GM12878 (cell line): ENCODE results near the gene C1QTNF12. TPM values are rescaled to one million over a fixed set of nuclear protein-coding genes. Genes with fewer than 3 reads are reported as not detected.

ENCODE experiments used
- ATAC-seq: fragments of 200-7000 bp; cut with Tn5 transposase; 3 replicates; pipeline ENCODE4 v1.9.1; 2020; ENCODE audit warnings: mild to moderate bottlenecking, moderate library complexity
- BruUV-seq: library from RNA; stranded (reverse); fragments of 400-500 nt; replicated peaks from 2 replicates; lab custom pipeline; 2021; lab: Mats Ljungman, UMichigan
- CTCF ChIA-PET: fragments of 300-600 bp; sonication (Branson Sonifier 250); formaldehyde crosslinking; extraction: SDS; loops from one replicate; lab custom pipeline; 2021; ENCODE audit warnings: inconsistent platforms; lab: Yijun Ruan, JAX
- POLR2A ChIA-PET: fragments of 350-600 bp; formaldehyde crosslinking; extraction: SDS; loops from one replicate; lab custom pipeline; 2021; ENCODE audit warnings: inconsistent platforms; lab: Charles Lee
- RAD21 ChIA-PET: fragments of 300-600 bp; sonication (Branson Sonifier 250); formaldehyde crosslinking; loops from one replicate; lab custom pipeline; 2023; ENCODE audit warnings: antibody characterized with exemption; ENCODE audit not compliant: unreplicated experiment; lab: Charles Lee
- SMC1A ChIA-PET: fragments of 300-600 bp; sonication (Branson Sonifier 250); formaldehyde crosslinking; loops from one replicate; lab custom pipeline; 2023; ENCODE audit not compliant: unreplicated experiment, uncharacterized antibody; lab: Charles Lee
- DNase-seq: peaks from one replicate; pipeline ENCODE4 v3.0.0-alpha.2; 2011; ENCODE audit warnings: low read depth, low spot score
- FAIRE-seq: peaks from 3 replicates; lab custom pipeline; 2011; peaks lifted over from hg19 to GRCh38; lab: Jason Lieb, UNC
- H2AFZ ChIP-seq: 2 replicates; pipeline ENCODE4 v1.6.0; 2011; ENCODE audit warnings: low read depth, low read length, control low read depth; ENCODE audit not compliant: control insufficient read depth
- H3K27ac ChIP-seq: 2 replicates; pipeline ENCODE4 v1.5.1; 2011; ENCODE audit warnings: control low read depth; ENCODE audit not compliant: control insufficient read depth, insufficient read depth
- H3K27me3 ChIP-seq, 2 experiments: replicated peaks in 1 of 2; 2 replicates each; pipeline versions ENCODE4 v1.6.0 to v1.6.1; 2011; ENCODE audit warnings: low read length in 1 of 2; ENCODE audit not compliant: control insufficient read depth in 2 of 2, insufficient read depth in 2 of 2
- H3K36me3 ChIP-seq, 2 experiments: 2 replicates each; pipeline ENCODE4 v1.5.1; 2011; ENCODE audit warnings: low read length in 1 of 2; ENCODE audit not compliant: control insufficient read depth in 2 of 2, insufficient read depth in 2 of 2
- H3K4me1 ChIP-seq: 2 replicates; pipeline ENCODE4 v1.6.1; 2011; ENCODE audit warnings: mild to moderate bottlenecking, low read length, moderate library complexity, mixed read lengths; ENCODE audit not compliant: control insufficient read depth, insufficient read depth
- H3K4me2 ChIP-seq: 2 replicates; pipeline ENCODE4 v1.6.0; 2011; ENCODE audit warnings: control low read depth; ENCODE audit not compliant: control insufficient read depth, insufficient read depth
- H3K4me3 ChIP-seq: fragments of 200-600 bp; sonication (generic); 2 replicates; pipeline ENCODE4 v1.5.1; 2016
- H3K79me2 ChIP-seq: 2 replicates; pipeline ENCODE4 v1.6.0; 2011; ENCODE audit warnings: low read length; ENCODE audit not compliant: control insufficient read depth, insufficient read depth
- H3K9ac ChIP-seq: 2 replicates; pipeline ENCODE4 v1.8.0; 2011; ENCODE audit warnings: low read length, control low read depth, mixed read lengths; ENCODE audit not compliant: control insufficient read depth, insufficient read depth
- H3K9me3 ChIP-seq: replicated peaks from 3 replicates; pipeline ENCODE4 v1.5.1; 2011; ENCODE audit warnings: mild to moderate bottlenecking, low read length; ENCODE audit not compliant: control insufficient read depth, insufficient read depth
- H4K20me1 ChIP-seq: 2 replicates; pipeline ENCODE4 v1.6.0; 2011; ENCODE audit not compliant: control insufficient read depth, insufficient read depth
- CBX5 ChIP-seq: sonication (generic); IDR thresholded peaks from 2 replicates; pipeline ENCODE4 v1.6.1; 2016; ENCODE audit warnings: low read depth, moderate library complexity, mild to moderate bottlenecking, inconsistent platforms
- MLLT1 ChIP-seq: fragments of 450-650 bp; IDR thresholded peaks from 2 replicates; pipeline ENCODE4 v1.6.1; 2016; ENCODE audit warnings: mild to moderate bottlenecking
- NFYA ChIP-seq: IDR thresholded peaks from 2 replicates; pipeline ENCODE4 v1.6.1; 2011; ENCODE audit warnings: low read depth, mild to moderate bottlenecking, low read length, improper control_type of control experiment, borderline replicate concordance
- NR2F1 ChIP-seq: fragments of 450-650 bp; conservative IDR thresholded peaks from 2 replicates; pipeline ENCODE4 v1.6.1; 2017; ENCODE audit warnings: mild to moderate bottlenecking
- PBX3 ChIP-seq: IDR thresholded peaks from 2 replicates; pipeline ENCODE4 v1.6.1; 2011; ENCODE audit warnings: mild to moderate bottlenecking, low read depth, low read length, moderate library complexity; ENCODE audit not compliant: insufficient replicate concordance
- PRDM15 ChIP-seq: fragments of 450-650 bp; formaldehyde crosslinking; IDR thresholded peaks from 2 replicates; pipeline ENCODE4 v1.4.0; 2020; ENCODE audit warnings: mild to moderate bottlenecking, moderate library complexity
- STAT1 ChIP-seq: fragments of 450-650 bp; conservative IDR thresholded peaks from 2 replicates; pipeline ENCODE4 v1.6.1; 2014; ENCODE audit warnings: antibody characterized with exemption, mild to moderate bottlenecking
- ZNF207 ChIP-seq: fragments of 450-650 bp; IDR thresholded peaks from 2 replicates; pipeline ENCODE4 v1.6.1; 2014; ENCODE audit warnings: antibody characterized with exemption, mild to moderate bottlenecking, borderline replicate concordance
- WGBS: methylation state at CpG from one replicate; pipeline ENCODE4 v1.1.6; 2016; ENCODE audit warnings: low lambda C conversion rate; ENCODE audit not compliant: insufficient replicate concordance, insufficient coverage; ENCODE audit errors: missing lambda C conversion rate; 5-methylcytosine and 5-hydroxymethylcytosine counted together
- in situ Hi-C: fragments of 300-500 bp; cut with MboI; formaldehyde crosslinking; loops from 9 replicates; pipeline ENCODE4 v1.14.3; 2018; ENCODE audit warnings: mixed read lengths
- intact Hi-C: fragments of 100-400 bp; cut with micrococcal nuclease; formaldehyde crosslinking; loops from one replicate; pipeline ENCODE4 v1.14.2; 2022; ENCODE audit not compliant: unreplicated experiment
- polyA plus RNA-seq, 11 experiments: library from polyadenylated mRNA; depleted of rRNA in 4 of 11; unstranded in 6 of 11; stranded (reverse) in 5 of 11; fragments of >200 nt; fragmentation: Nextera tagmentation in 4 of 11; fragmentation: Illumina TruSeq in 1 of 11; extraction: Ambion mirVana in 4 of 11; extraction: Trizol in 1 of 11; gene quantifications; 1 replicate in 1 of 11; 2 replicates in 10 of 11; pipeline versions ENCODE4 v1.2.1 to v1.2.3, GENCODE V29; 2011 to 2016; ENCODE audit warnings: inconsistent platforms in 2 of 11, missing spikeins in 2 of 11, low read depth in 1 of 11
- total RNA-seq, 4 experiments: library from RNA; depleted of rRNA in 3 of 4; stranded (reverse); fragments of >200 nt in 3 of 4; fragmentation: Illumina TruSeq in 1 of 4; extraction: Trizol in 1 of 4; gene quantifications; 2 replicates each; pipeline versions ENCODE4 v1.2.1 to v1.2.3, GENCODE V29; 2013 to 2021
- TF ChIP-seq, protein P1 (sequence below): IDR thresholded peaks from 2 replicates; pipeline ENCODE4 v1.6.1; 2012; ENCODE audit warnings: low read length, inconsistent platforms
- TF ChIP-seq, protein P2 (sequence below): fragments of 450-650 bp; IDR thresholded peaks from 2 replicates; pipeline ENCODE4 v1.6.1; 2016; ENCODE audit warnings: mild to moderate bottlenecking

Gene C1QTNF12
- total and polyA plus RNA-seq, 10 of the 15 experiments (the other 5 are each of a cell fraction or from before 2014, with no cell fraction given) = 0.17 to 1.0 (median 0.31) TPM; not detected in 5

GRCh38 chr1:1284221-1285101 is 37.9 kb upstream of the C1QTNF12 start:
- RAD21 ChIA-PET = no interaction called here
- intact Hi-C loops (no loop called here), in situ Hi-C loops (no loop called here)
- POLR2A ChIA-PET = interaction anchor here (0.6 to 1.0 kb wide), 2 partner anchors 39 to 270 kb away, joined by 3 read pairs; no protein-coding TSS in a partner anchor
- Histone ChIP-seq H4K20me1 (no peaks in the 10 kb centered on the region), H2AFZ (no peak overlapping the region), H3K4me1 (no peaks in the 10 kb centered on the region), H3K4me2 (no peak overlapping the region), H3K9me3 (no peaks in the 10 kb centered on the region), H3K9ac (no peak overlapping the region), H3K4me3 (no peak overlapping the region), H3K27me3 (no peaks in the 10 kb centered on the region), H3K79me2 (no peaks in the 10 kb centered on the region), H3K36me3 (no peaks in the 10 kb centered on the region), H3K27ac (no peak overlapping the region)
- WGBS = 66% methylated on average over 28 of the region's 32 CpGs
- FAIRE-seq (no peak), DNase-seq (no peak), ATAC-seq (no peak)
- CTCF ChIA-PET = no interaction called here
- TF ChIP-seq MLLT1 (no peak), STAT1 (no peak), NR2F1 (no peak), CBX5 (no peak), PBX3 (no peak), NFYA (no peak), ZNF207 (no peak), PRDM15 (no peak)
- TF ChIP-seq, protein P1, sequence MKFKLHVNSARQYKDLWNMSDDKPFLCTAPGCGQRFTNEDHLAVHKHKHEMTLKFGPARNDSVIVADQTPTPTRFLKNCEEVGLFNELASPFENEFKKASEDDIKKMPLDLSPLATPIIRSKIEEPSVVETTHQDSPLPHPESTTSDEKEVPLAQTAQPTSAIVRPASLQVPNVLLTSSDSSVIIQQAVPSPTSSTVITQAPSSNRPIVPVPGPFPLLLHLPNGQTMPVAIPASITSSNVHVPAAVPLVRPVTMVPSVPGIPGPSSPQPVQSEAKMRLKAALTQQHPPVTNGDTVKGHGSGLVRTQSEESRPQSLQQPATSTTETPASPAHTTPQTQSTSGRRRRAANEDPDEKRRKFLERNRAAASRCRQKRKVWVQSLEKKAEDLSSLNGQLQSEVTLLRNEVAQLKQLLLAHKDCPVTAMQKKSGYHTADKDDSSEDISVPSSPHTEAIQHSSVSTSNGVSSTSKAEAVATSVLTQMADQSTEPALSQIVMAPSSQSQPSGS = no peak
- TF ChIP-seq, protein P2, sequence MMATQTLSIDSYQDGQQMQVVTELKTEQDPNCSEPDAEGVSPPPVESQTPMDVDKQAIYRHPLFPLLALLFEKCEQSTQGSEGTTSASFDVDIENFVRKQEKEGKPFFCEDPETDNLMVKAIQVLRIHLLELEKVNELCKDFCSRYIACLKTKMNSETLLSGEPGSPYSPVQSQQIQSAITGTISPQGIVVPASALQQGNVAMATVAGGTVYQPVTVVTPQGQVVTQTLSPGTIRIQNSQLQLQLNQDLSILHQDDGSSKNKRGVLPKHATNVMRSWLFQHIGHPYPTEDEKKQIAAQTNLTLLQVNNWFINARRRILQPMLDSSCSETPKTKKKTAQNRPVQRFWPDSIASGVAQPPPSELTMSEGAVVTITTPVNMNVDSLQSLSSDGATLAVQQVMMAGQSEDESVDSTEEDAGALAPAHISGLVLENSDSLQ = no peak
- BruUV-seq = no TSS peak
- SMC1A ChIA-PET = interaction anchor here (1.0 kb wide), 1 partner anchor 162 kb away, joined by 3 read pairs; no protein-coding TSS in a partner anchor
